HAP-1 (cell line): ENCODE data around the gene FOXI1.
A peak's percentile ranks its signal among the peaks of the same experiment; 100 is the strongest.
"Not testable (repeated sequence)": the region's sequence is repeated elsewhere in the genome, so short reads cannot be mapped to it uniquely, and the experiment has no call there.

Source experiments
- DNase-seq, 2 experiments: peaks; one replicate each; pipeline ENCODE4 v3.0.0-alpha.2; 2016 to 2020; ENCODE audit warnings: low spot score in 2 of 2
- H3K27me3 ChIP-seq: fragments of 250-450 bp; sonication (Bioruptor Pico); 2 replicates; pipeline ENCODE4 v1.5.1; 2020; ENCODE audit warnings: low read depth, mild to moderate bottlenecking, moderate library complexity
- H3K36me3 ChIP-seq: fragments of 250-450 bp; sonication (Bioruptor Pico); replicated peaks from 2 replicates; pipeline ENCODE4 v1.5.1; 2020; ENCODE audit warnings: mild to moderate bottlenecking
- H3K4me1 ChIP-seq: fragments of 250-450 bp; sonication (Bioruptor Pico); 2 replicates; pipeline ENCODE4 v1.5.1; 2020; ENCODE audit warnings: mild to moderate bottlenecking
- H3K4me3 ChIP-seq: fragments of 250-450 bp; sonication (Bioruptor Pico); 2 replicates; pipeline ENCODE4 v1.5.1; 2020; ENCODE audit warnings: mild to moderate bottlenecking, moderate library complexity
- H3K9me3 ChIP-seq: fragments of 250-450 bp; sonication (Bioruptor Pico); 2 replicates; pipeline ENCODE4 v1.5.1; 2020; ENCODE audit warnings: mild to moderate bottlenecking, moderate library complexity
- in situ Hi-C: fragments of 300-500 bp; cut with MboI; formaldehyde crosslinking; loops from 3 replicates; pipeline ENCODE4 v1.14.3; 2020; ENCODE audit warnings: low sequenced_read_pairs, inconsistent platforms, mixed read lengths

FOXI1 gene

GRCh38 chr5:170078458-170078857, 27.2 kb upstream of the FOXI1 start:
- H3K27me3 ChIP-seq, result 0 out of 2 replicates have a peak, but pooled peaks cover 3% of the 10 kb centered on the region
- DNase-seq, result no peak
- H3K36me3 ChIP-seq, result no peaks in the 10 kb centered on the region
- in situ Hi-C loops, result no loop called here
- no peaks in the 10 kb centered on the region for H3K9me3 ChIP-seq
- no peak overlapping the region for H3K4me3 ChIP-seq
- no peaks in the 10 kb centered on the region for H3K4me1 ChIP-seq

GRCh38 chr5:170078931-170079330, 26.8 kb upstream of the FOXI1 start:
- Histone ChIP-seq H3K4me3 (no peak overlapping the region), H3K27me3 (0 out of 2 replicates have a peak, but pooled peaks cover 1% of the 10 kb centered on the region), H3K36me3 (no peaks in the 10 kb centered on the region), H3K4me1 (no peaks in the 10 kb centered on the region), H3K9me3 (no peaks in the 10 kb centered on the region)
- no peak for DNase-seq
- in situ Hi-C loops, result no loop called here

GRCh38 chr5:170080217-170080616, 25.5 kb upstream of the FOXI1 start:
- no peak for DNase-seq
- no peaks in the 10 kb centered on the region for H3K36me3 ChIP-seq
- no peaks in the 10 kb centered on the region for H3K9me3 ChIP-seq
- H3K27me3 ChIP-seq, result no peaks in the 10 kb centered on the region
- no peaks in the 10 kb centered on the region for H3K4me1 ChIP-seq
- H3K4me3 ChIP-seq, result no peak overlapping the region
- in situ Hi-C loops, result no loop called here

- Histone ChIP-seq H3K36me3 (no peaks in the 10 kb centered on the region), H3K4me3 (no peak overlapping the region), H3K27me3 (no peaks in the 10 kb centered on the region), H3K9me3 (no peaks in the 10 kb centered on the region), H3K4me1 (no peaks in the 10 kb centered on the region)
- in situ Hi-C loops, result no loop called here
- DNase-seq, result no peak
These were observed 24.8 kb upstream of the FOXI1 start for GRCh38 chr5:170080786-170081445.

DNA sequence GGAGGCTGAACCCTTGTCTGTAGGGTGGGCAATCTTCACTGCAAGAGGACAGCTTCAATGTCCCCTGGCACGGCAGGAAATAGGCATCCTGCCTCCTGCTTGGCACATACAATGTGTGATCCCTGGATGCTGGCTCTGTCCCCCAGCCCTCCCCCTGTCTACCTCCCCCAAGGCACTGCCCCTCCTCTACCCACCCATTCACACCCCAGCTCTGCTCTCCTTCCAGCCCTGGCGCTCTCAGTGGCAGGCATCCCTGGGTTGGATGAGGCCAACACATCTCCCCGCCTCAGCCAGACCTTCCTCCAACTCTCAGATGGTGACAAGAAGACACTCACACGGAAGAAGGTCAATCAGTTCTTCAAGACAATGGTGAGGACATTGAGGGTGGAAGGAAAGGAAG, 24.1 kb upstream of the FOXI1 start:
- no peaks in the 10 kb centered on the region for H3K4me1 ChIP-seq
- no peaks in the 10 kb centered on the region for H3K9me3 ChIP-seq
- no peak for DNase-seq
- H3K36me3 ChIP-seq, result no peaks in the 10 kb centered on the region
- no peak overlapping the region for H3K4me3 ChIP-seq
- H3K27me3 ChIP-seq, result no peaks in the 10 kb centered on the region
- in situ Hi-C loops, result no loop called here

- no peaks in the 10 kb centered on the region for H3K9me3 ChIP-seq
- no peak overlapping the region for H3K4me3 ChIP-seq
- H3K27me3 ChIP-seq, result no peaks in the 10 kb centered on the region
- in situ Hi-C loops, result no loop called here
- no peaks in the 10 kb centered on the region for H3K36me3 ChIP-seq
- DNase-seq, result no peak
- no peaks in the 10 kb centered on the region for H3K4me1 ChIP-seq
These were observed 23.0 kb upstream of the FOXI1 start for GRCh38 chr5:170082701-170083100.

- Histone ChIP-seq H3K4me3 (no peak overlapping the region), H3K4me1 (no peaks in the 10 kb centered on the region), H3K27me3 (no peaks in the 10 kb centered on the region), H3K36me3 (no peaks in the 10 kb centered on the region), H3K9me3 (no peaks in the 10 kb centered on the region)
- in situ Hi-C loops, result no loop called here
- no peak for DNase-seq
These were observed 18.4 kb upstream of the FOXI1 start for GRCh38 chr5:170087168-170087817.

- DNase-seq, result no peak
- no peaks in the 10 kb centered on the region for H3K9me3 ChIP-seq
- in situ Hi-C loops, result loop anchor here (10.0 kb wide), 1 partner anchor 332 kb away; no protein-coding TSS in a partner anchor
These were observed 13.1 kb upstream of the FOXI1 start for GRCh38 chr5:170092455-170093101.

DNA sequence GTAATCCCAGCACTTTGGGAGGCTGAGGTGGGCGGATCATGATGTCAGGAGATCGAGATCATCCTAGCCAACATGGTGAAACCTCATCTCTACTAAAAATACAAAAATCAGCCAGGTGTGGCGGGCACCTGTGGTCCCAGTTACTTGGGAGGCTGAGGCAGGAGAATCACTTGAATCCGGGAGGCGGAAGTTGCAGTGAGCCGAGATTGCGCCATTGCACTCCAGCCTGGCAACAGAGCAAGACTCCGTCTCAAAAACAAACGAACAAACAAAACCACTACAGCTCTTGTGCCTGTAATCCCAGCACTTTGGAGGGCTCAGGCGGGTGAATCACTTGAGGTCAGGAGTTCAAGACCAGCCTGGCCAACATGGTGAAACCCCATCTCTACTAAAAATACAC, 11.4 kb upstream of the FOXI1 start:
- not testable (repeated sequence) for H3K27me3 ChIP-seq, H3K9me3 ChIP-seq, DNase-seq, H3K36me3 ChIP-seq, H3K4me3 ChIP-seq, H3K4me1 ChIP-seq
- in situ Hi-C loops, result loop anchor here (10.0 kb wide), 1 partner anchor 330 kb away; no protein-coding TSS in a partner anchor

More at GRCh38 chr5:170092455-170093101, 13.1 kb upstream of the FOXI1 start:
- Histone ChIP-seq H3K27me3 (no peaks in the 10 kb centered on the region), H3K4me3 (no peak overlapping the region), H3K36me3 (no peaks in the 10 kb centered on the region), H3K4me1 (no peaks in the 10 kb centered on the region)

DNA sequence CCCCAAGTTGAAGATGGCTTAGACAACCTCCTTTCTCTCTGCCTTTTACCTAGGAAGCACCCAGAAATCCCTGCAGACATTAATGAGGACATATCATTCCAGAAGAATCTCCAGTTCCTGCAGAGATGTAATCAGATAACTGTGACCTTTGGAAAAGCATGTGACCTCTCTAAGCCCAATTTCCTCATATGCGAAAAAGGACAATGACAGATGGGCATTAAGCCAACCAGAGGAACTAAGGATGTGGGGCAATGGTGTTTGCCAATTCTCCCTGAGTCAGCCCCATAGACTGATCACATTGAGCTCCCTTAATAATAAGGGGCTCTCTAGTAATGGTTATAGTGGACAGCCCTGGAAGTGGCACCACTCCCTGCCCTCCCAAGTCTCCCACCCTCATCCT, 10.1 kb upstream of the FOXI1 start:
- Histone ChIP-seq H3K4me3 (no peak overlapping the region), H3K36me3 (no peaks in the 10 kb centered on the region), H3K9me3 (no peaks in the 10 kb centered on the region), H3K27me3 (no peaks in the 10 kb centered on the region), H3K4me1 (no peaks in the 10 kb centered on the region)
- DNase-seq, result no peak
- in situ Hi-C loops, result loop anchor here (10.0 kb wide), 1 partner anchor 329 kb away; no protein-coding TSS in a partner anchor

GRCh38 chr5:170097934-170098333, 7.8 kb upstream of the FOXI1 start:
- in situ Hi-C loops, result loop anchor here (10.0 kb wide), 1 partner anchor 327 kb away; no protein-coding TSS in a partner anchor
- H3K4me1 ChIP-seq, result no peaks in the 10 kb centered on the region

DNA sequence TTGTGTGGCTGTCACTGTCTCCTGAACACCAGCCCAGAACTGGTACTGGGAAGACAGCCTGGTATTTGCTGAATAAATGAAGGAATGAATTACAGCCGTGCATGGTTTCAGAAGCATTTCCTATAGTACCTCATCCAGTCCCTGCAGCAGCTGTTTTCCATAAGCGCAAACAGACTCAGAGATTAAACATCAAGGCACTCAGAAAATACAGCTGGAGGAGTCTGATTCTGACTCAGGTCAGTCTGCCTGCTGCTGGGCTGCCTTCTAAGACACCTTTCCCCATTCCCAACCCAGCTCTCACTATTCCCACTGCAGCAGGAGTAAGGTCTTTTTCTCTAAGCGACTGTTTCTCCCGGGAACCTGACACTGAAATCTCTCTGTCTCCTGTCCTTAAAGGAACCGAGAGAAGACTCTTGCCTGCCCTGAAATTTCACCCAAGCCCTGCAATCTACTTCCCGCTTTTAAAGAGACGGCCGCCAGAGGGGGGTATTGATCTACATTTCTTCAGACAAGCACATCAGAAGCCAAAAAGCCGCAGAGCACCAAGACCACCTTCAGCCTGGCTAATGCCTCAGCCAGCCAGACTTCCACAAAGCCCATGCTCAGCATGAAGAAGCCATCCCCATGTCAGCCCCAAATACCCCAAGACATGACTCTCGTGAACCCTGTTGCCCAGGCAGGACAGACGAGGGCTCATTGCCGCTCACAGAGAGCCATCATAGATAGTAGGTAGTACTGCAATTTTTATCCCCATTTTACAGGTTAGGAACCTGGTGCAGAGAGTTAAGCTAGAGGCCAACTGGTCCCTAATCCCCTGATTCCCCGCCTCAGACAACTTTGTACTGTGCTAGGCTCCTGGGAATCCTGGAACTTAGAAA, 5.4 kb upstream of the FOXI1 start:
- H3K27me3 ChIP-seq, result no peaks in the 10 kb centered on the region
- in situ Hi-C loops, result loop anchor here (10.0 to 25.0 kb wide), 2 partner anchors 114 to 512 kb away; no protein-coding TSS in a partner anchor
- DNase-seq, result peak; percentile 74 to 87
- no peaks in the 10 kb centered on the region for H3K9me3 ChIP-seq
- no peaks in the 10 kb centered on the region for H3K4me1 ChIP-seq
- H3K36me3 ChIP-seq, result no peaks in the 10 kb centered on the region
- H3K4me3 ChIP-seq, result no peak overlapping the region

More at GRCh38 chr5:170097934-170098333, 7.8 kb upstream of the FOXI1 start:
- H3K36me3 ChIP-seq, result no peaks in the 10 kb centered on the region
- H3K9me3 ChIP-seq, result no peaks in the 10 kb centered on the region
- no peak for DNase-seq
- no peak overlapping the region for H3K4me3 ChIP-seq
- H3K27me3 ChIP-seq, result no peaks in the 10 kb centered on the region

- in situ Hi-C loops, result loop anchor here (10.0 to 25.0 kb wide), 2 partner anchors 111 to 509 kb away; no protein-coding TSS in a partner anchor
- no peaks in the 10 kb centered on the region for H3K27me3 ChIP-seq
- H3K4me1 ChIP-seq, result no peaks in the 10 kb centered on the region
- no peak overlapping the region for H3K4me3 ChIP-seq
- DNase-seq, result no peak
- no peaks in the 10 kb centered on the region for H3K9me3 ChIP-seq
- H3K36me3 ChIP-seq, result no peaks in the 10 kb centered on the region
These were observed 2.2 kb upstream of the FOXI1 start for GRCh38 chr5:170103447-170103846.
